OCI-LY3 (cell line): ENCODE data around the gene SPAM1.

Experiments used
- CTCF ChIP-seq: fragments of 200-600, 300-600 bp; sonication (generic); IDR thresholded peaks from 2 replicates; pipeline ENCODE4 v1.5.1; 2014; ENCODE audit warnings: antibody characterized with exemption, low read length, low read depth
- EZH2phosphoT487 ChIP-seq: fragments of 200-600 bp; shearing (Covaris generic); IDR thresholded peaks from 2 replicates; pipeline ENCODE4 v1.6.1; 2018; ENCODE audit warnings: antibody characterized with exemption, mixed run types, low read depth

- TF ChIP-seq CTCF: no peak
- TF ChIP-seq EZH2phosphoT487: no peak
These were observed 19.4 kb downstream of the SPAM1 start for GRCh38 chr7:123944395-123944794.
